HG02852 (cell line): ENCODE measurements around the gene PHYHD1.
"Not testable (repeated sequence)": the region's sequence is repeated elsewhere in the genome, so short reads cannot be mapped to it uniquely, and the experiment has no call there.

Experiments used
- ATAC-seq: cut with Tn5 transposase; IDR thresholded peaks from one replicate; pipeline ENCODE4 v1.9.1; 2021; ENCODE audit warnings: mild to moderate bottlenecking, moderate library complexity; ENCODE audit not compliant: unreplicated experiment

The PHYHD1 gene

DNA sequence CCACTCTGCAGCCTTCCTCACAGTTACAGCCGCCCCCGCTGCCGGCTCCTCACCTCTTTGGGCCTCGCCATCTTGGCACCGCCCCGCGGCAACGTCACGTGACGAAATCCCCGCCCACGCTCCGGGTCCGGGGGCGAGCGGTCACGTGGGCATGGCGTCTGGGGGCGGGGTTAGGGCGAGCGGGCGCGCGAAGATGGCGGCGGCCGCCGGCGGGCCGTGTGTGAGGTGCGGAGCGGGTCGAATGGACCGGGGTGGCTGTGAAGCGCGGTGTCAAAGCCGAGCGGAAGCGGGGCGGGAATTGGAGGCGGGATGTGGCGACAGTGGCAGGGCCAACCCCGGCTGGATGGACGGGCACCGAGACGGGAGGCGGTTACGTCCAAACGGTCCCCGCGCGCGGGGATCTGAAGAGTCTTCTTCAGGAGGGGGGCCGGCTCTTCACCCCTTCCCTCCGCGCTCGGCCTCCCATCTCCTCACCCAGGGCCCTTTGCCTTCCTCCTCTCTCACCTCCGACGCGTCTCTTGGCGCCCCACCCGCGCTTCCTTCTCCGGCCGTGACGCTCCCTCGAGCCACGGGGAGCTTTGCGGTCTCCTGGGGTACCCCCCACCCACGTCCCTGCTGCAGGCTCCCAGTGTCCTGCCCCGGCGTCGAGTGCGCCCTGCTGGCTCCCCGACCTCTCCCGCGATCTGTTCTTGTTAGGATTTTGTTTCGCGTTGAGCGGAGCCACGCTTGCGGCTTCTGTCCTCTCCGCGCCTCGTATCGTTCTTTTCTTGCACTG, 26.9 kb downstream of the PHYHD1 start, which contains the start of the genes DOLK and NUP188:
Gene DOLK (minus strand): TSS at position 77 of the 775 bp plus-strand sequence. CDS start 300 bp downstream, outside the sequence.
Gene NUP188 (plus strand): TSS at position 173 of the 775 bp plus-strand sequence. CDS start 21 bp downstream, at position 194.
- peak; percentile 79 for ATAC-seq

DNA sequence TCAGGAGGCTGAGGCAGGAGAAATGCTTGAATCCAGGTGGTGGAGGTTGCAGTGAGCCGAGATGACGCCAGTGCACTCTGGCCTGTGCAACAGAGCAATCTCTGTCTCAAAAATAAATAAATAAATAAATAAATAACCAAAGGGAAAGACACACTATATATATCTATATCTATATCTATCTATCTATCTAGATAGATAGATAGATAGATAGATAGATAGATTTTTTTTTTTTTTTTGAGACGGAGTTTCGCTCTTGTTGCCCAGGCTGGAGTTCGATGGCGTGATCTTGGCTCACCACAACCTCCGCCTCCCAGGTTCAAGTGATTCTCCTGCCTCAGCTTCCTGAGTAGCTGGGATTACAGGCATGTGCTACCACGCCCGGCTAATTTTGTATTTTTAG, 40.6 kb downstream of the PHYHD1 start:
- not testable (repeated sequence) for ATAC-seq

DNA sequence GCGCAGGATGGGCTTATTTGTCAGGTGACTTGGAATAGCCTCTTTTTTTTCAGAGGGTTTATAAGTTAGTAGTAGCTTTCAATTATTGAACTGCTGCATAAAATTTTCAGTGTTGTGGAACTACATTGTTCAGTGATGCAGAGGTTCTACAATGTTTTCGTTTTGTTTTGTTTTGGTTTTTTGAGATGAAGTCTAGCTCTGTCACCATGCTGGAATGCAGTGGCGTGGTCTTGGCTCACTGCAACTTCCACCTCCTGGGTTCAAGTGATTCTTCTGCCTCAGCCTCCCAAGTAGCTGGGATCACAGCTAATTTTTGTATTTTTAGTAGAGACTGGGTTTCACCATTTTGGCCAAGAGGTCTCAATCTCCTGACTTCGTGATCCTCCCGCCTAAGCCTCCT, 48.7 kb downstream of the PHYHD1 start:
- no peak for ATAC-seq

DNA sequence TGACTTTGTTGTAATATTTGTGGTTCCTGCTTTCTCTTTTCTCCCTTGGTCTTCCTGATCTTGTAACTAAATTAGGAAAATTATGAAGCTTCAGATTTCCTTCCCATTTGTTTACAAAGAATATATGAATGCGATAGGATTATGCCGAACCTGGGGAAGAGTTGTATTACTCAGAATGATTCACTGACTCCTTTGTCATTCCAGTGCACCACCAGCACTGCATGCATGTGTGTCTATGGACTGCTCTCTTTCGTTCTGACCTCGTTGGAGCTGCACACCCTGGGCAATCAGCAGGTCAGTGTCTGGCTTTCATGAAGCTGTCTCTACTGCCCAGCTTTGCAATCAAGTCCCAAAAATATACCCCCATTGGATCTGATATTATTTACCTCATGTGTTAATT, 52.2 kb downstream of the PHYHD1 start:
- ATAC-seq, result no peak

DNA sequence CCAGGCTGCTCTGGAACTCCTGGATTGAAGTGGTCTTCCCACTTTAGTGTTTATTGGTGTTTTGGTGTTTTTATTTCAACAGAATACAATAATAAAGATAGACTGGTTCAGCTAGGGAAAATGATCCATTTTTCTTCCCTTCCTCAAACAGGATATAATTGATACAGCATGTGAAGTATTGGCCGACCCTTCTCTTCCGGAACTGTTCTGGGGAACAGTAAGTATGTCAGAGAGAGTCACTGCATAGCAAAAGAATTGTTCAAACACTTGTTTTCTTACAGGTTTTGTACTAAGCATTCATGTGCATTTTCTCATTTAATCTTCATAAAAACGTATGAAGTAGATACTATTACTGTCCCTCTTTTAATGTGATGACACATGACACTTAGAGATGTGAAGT, 58.3 kb downstream of the PHYHD1 start:
- ATAC-seq, result no peak

DNA sequence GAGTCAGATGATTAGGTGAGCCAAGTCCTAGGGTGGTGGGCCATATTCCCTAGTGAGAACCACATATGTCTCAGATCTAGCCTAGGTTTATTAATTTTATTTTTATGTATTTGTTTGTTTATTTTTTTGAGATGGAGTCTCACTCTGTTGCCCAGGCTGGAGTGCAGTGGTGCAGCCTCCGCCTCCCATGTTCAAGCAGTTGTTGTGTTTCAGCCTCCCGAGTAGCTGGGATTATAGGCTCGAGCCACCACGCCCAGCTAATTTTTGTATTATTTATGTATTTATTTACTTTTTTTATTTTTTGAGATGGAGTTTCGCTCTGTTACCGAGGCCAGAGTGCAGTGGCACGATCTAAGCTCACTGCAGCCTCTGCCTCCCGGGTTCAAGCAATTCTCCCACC, 62.8 kb downstream of the PHYHD1 start:
- ATAC-seq, result no peak

DNA sequence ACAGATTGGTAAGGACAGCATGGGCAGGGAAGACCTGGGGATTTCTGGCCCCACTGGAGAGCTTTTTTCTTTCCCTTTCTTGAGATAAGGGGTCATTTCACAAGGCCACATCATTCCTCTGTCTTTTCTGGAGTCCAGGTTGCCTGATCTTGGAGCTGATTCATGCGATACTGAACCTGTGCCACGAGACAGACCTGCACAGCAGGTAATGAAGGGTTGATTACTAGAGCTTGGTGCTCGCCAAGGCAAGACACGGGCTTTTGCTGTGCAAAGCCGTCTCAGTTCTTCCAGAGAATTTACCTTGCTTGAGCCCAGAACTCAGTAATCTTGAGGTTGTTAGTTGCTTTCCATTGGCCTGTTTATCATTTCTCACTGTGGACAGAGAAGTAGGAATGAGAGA, 65.9 kb downstream of the PHYHD1 start:
- no peak for ATAC-seq

DNA sequence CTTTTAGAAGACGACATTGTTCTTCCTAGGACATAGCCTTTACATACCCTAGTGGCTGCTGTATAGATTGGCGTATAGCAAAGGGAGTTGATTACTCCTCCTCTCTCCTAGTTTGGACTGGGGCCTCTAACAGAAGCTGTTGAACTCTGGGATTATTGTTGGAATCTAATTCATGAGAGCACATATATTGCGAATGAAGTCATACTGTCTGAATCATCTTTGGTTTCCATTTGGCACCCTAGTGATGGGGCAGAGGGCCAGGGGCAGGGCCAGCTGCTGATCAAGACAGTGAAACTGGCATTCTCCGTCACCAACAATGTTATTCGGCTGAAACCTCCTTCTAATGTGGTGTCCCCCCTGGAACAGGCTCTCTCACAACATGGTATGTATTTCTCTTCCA, 67.0 kb downstream of the PHYHD1 start:
- ATAC-seq, result no peak
